Gastroesophageal sphincter (tissue), 4 donors: ENCODE data around the gene LIMCH1. TPM values are rescaled to one million over a fixed set of nuclear protein-coding genes. Genes with fewer than 3 reads are reported as not detected.

Source experiments
- ATAC-seq: fragments of 150-250 bp; one replicate; pipeline ENCODE4 v1.9.1; 2016; ENCODE audit warnings: mild to moderate bottlenecking, moderate library complexity
- H3K27ac ChIP-seq, 4 donors: fragments of 200-600 bp; sonication (generic) in 3 of 4; 1 replicate in 3 of 4; 2 replicates in 1 of 4; pipeline ENCODE4 v1.5.1; 2016 to 2019
- H3K27me3 ChIP-seq: fragments of 200-600 bp; sonication (generic); one replicate; pipeline ENCODE4 v1.5.1; 2019
- H3K36me3 ChIP-seq, 2 donors: fragments of 200-600 bp; sonication (generic); one replicate each; pipeline ENCODE4 v1.5.1; 2019; ENCODE audit warnings: control low read depth in 1 of 2
- H3K4me1 ChIP-seq, 3 donors: fragments of 200-600 bp; sonication (generic); 1 replicate in 2 of 3; 2 replicates in 1 of 3; pipeline ENCODE4 v1.5.1; 2016 to 2019; ENCODE audit warnings: control low read depth in 2 of 3
- H3K4me3 ChIP-seq, 2 donors: fragments of 200-600 bp; sonication (generic); one replicate each; pipeline ENCODE4 v1.5.1; 2019; ENCODE audit warnings: mild to moderate bottlenecking in 1 of 2, moderate library complexity in 1 of 2
- H3K9me3 ChIP-seq, 3 donors: fragments of 200-600 bp; sonication (generic); one replicate each; pipeline ENCODE4 v1.5.1; 2017 to 2019; ENCODE audit warnings: control low read depth in 2 of 3
- CTCF ChIP-seq, 4 experiments: fragments of 200-600 bp in 2 of 4; fragments of 450-650 bp in 2 of 4; sonication (generic) in 1 of 4; IDR thresholded peaks; one replicate each; pipeline ENCODE4 v1.5.1; 2017 to 2019; ENCODE audit warnings: antibody characterized with exemption in 4 of 4, mild to moderate bottlenecking in 2 of 4, moderate library complexity in 2 of 4
- EP300 ChIP-seq: sonication (generic); formaldehyde crosslinking; IDR thresholded peaks from one replicate; pipeline ENCODE4 v1.6.1; 2017; ENCODE audit warnings: antibody characterized with exemption, mild to moderate bottlenecking
- POLR2A ChIP-seq, 2 donors: fragments of 450-650 bp; IDR thresholded peaks; one replicate each; pipeline ENCODE4 v1.6.1; 2017; ENCODE audit warnings: antibody characterized with exemption in 2 of 2, mild to moderate bottlenecking in 2 of 2, moderate library complexity in 1 of 2
- POLR2AphosphoS5 ChIP-seq: sonication (generic); formaldehyde crosslinking; IDR thresholded peaks from one replicate; pipeline ENCODE4 v1.6.1; 2017; ENCODE audit warnings: antibody characterized with exemption
- WGBS, 2 donors: methylation state at CpG; one replicate each; pipeline ENCODE4 v1.1.5; 2018; ENCODE audit warnings: low coverage in 1 of 2; 5-methylcytosine and 5-hydroxymethylcytosine counted together
- total RNA-seq, 4 donors: library from RNA; depleted of rRNA; stranded (reverse); fragments of >200 nt; gene quantifications; one replicate each; pipeline ENCODE4 v1.1.0, GENCODE V29; 2016

The LIMCH1 gene
- total RNA-seq, 4 donors from 2014 or later: 9.8 to 82.9 (median 63.1) TPM

DNA sequence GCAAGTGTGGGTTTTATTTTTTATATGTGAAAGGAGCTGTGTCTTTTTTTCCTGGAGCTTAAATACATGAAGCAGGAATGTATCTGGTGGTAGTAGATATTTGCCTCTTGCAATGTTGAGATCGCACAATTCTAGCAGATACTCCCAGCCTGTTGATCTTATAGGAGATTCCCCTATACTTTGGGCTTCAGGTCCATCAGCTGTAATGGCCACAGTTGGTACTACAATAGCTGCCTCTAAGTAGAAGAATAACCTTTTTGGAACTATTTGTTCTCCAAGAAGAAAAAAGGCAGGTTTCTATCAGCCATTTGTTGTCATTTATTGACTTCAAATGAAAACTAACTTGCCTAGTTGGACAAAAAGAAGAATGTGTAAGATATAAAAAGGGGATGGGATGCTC is 37.7 kb downstream of the LIMCH1 start:
- no peaks in the 10 kb centered on the region for H3K27me3 ChIP-seq
- ATAC-seq: no peak
- 100% methylated on average over 1 of the region's 1 CpG for WGBS, 2 donors
- no peaks in the 10 kb centered on the region for H3K36me3 ChIP-seq
- H3K27ac ChIP-seq: peak overlapping the region; percentile 18 to 63 (median 44)
- TF ChIP-seq CTCF (IDR thresholded peaks at IDR 0.05): no peak
- TF ChIP-seq POLR2A (IDR thresholded peaks at IDR 0.05): no peak
- TF ChIP-seq EP300: no peak
- no peak for TF ChIP-seq POLR2AphosphoS5
- no peak overlapping the region for H3K4me3 ChIP-seq
- no peaks in the 10 kb centered on the region for H3K9me3 ChIP-seq
- H3K4me1 ChIP-seq: peaks cover 5 to 31% (median 8%) of the 10 kb centered on the region in 3 donors

GRCh38 chr4:41579043-41579442 is 41.1 kb downstream of the LIMCH1 start:
- no peaks in the 10 kb centered on the region for H3K27me3 ChIP-seq
- peaks cover 0 to 17% (median 4%) of the 10 kb centered on the region in 3 donors for H3K4me1 ChIP-seq
- H3K9me3 ChIP-seq: no peaks in the 10 kb centered on the region
- H3K4me3 ChIP-seq: no peak overlapping the region
- no peak for ATAC-seq
- no peaks in the 10 kb centered on the region for H3K36me3 ChIP-seq
- 76 to 85% methylated on average over 3 of the region's 3 CpGs for WGBS, 2 donors
- H3K27ac ChIP-seq: no peak overlapping the region
- no peak for TF ChIP-seq CTCF (IDR thresholded peaks at IDR 0.05)
- no peak for TF ChIP-seq EP300
- no peak for TF ChIP-seq POLR2AphosphoS5
- TF ChIP-seq POLR2A (IDR thresholded peaks at IDR 0.05): no peak

DNA sequence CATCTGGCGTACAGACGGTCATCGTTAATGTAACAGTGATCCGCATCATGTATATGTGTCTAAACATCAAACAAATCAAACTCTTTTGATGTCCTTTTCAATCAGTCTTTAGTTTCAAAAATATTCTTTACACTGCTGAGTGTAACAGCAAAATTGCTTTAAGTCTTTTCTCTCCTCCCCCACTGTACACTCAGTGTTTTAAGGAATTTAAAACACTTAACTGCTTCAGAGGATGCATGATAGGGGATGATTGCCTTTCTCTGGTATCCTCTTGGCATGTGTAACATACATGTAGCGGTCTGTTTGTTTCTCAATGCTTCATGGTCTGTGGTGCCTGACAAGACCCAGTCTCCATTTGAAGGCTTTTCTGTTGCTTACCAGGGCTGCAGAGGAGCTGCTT is 41.6 kb downstream of the LIMCH1 start:
- H3K9me3 ChIP-seq: no peaks in the 10 kb centered on the region
- TF ChIP-seq POLR2AphosphoS5 (no peak), EP300 (no peak), CTCF (IDR thresholded peaks at IDR 0.05) (no peak), POLR2A (IDR thresholded peaks at IDR 0.05) (no peak)
- 78 to 90% methylated on average over 4 to 5 of the region's 5 CpGs for WGBS, 2 donors
- H3K36me3 ChIP-seq: no peaks in the 10 kb centered on the region
- no peak for ATAC-seq
- H3K27me3 ChIP-seq: no peaks in the 10 kb centered on the region
- H3K4me1 ChIP-seq: peaks cover 0 to 13% (median 4%) of the 10 kb centered on the region in 3 donors
- no peak overlapping the region for H3K27ac ChIP-seq
- H3K4me3 ChIP-seq: no peak overlapping the region

- ATAC-seq: no peak
- WGBS, 2 donors: 81 to 100% methylated on average over 4 of the region's 4 CpGs
These were observed 42.0 kb downstream of the LIMCH1 start for GRCh38 chr4:41580007-41580406.

More at GRCh38 chr4:41580007-41580406, 42.0 kb downstream of the LIMCH1 start:
- H3K27ac ChIP-seq: no peak overlapping the region
- TF ChIP-seq POLR2A (IDR thresholded peaks at IDR 0.05): no peak
- no peak for TF ChIP-seq POLR2AphosphoS5
- TF ChIP-seq CTCF (IDR thresholded peaks at IDR 0.05): no peak
- no peak for TF ChIP-seq EP300
- no peaks in the 10 kb centered on the region for H3K9me3 ChIP-seq
- peaks cover 0 to 9% (median 4%) of the 10 kb centered on the region in 3 donors for H3K4me1 ChIP-seq
- no peaks in the 10 kb centered on the region for H3K36me3 ChIP-seq
- H3K27me3 ChIP-seq: no peaks in the 10 kb centered on the region
- no peak overlapping the region for H3K4me3 ChIP-seq
